HG02973 (cell line): ENCODE data around the gene OR6C2.
"Not testable (repeated sequence)": the region's sequence is repeated elsewhere in the genome, so short reads cannot be mapped to it uniquely, and the experiment has no call there.

ENCODE experiments used
- ATAC-seq: cut with Tn5 transposase; IDR thresholded peaks from one replicate; pipeline ENCODE4 v1.9.1; 2021; ENCODE audit warnings: moderate library complexity; ENCODE audit not compliant: unreplicated experiment

OR6C2 gene

DNA sequence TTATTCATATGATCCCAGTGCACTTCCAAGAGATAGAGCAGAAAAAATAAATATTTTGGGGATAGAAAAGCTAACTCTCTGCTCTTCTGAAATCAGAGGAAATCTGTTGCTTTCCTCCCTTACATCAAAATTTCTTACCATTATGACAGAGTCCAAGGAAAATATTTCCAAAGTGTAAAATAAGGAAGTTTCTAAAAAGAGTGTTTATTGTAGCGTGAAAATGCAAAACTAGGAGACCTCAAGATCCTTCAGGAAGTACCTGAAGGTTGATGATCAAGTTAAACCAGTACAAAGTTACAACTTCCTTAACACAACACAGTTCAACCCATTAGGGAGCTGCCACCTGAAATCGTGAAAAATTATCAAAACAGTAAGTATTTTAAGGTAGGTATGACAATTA is at the start of gene OR6C2:
Gene OR6C2 (plus strand): TSS at position 301 of the 400 bp plus-strand sequence. CDS start 8,138 bp downstream, outside the sequence.
- no peak for ATAC-seq

DNA sequence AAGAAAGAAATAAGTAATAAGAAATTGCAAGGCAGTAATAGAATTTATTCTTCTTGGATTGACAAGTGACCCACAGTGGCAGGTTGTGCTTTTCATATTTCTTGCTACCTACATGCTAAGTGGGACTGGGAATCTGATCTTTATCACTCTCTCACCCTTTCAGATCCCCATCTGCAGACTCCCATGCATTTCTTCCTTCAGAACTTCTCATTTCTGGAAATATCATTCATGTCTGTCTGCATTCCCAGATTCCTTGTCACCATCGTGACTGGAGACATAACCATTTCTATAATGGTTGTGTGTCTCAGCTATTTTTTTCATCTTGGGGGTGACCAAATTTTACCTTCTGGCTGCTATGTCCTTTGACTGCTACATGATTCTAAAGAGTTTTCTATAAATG is 47.5 kb upstream of the OR6C2 start:
- ATAC-seq, result no peak

DNA sequence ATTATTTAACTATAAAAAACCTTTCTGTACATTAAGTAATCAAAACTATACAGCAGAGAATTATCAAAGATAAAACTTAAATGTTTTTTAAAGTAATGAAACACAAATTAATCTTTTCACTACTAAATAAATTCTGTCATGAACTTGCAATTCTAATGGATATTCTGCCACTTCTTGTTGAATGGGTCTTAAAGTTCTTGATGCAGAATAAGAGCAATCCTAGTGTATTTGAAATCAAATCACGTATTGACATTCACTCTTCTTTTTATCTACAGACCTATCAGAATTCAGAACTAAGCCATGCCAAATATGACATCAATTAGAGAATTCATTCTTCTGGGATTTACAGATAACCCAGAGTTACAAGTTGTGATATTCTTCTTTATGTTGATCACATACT is 43.6 kb upstream of the OR6C2 start, which contains the start of gene OR6C65:
Gene OR6C65 (plus strand): TSS at position 301 of the 400 bp plus-strand sequence. CDS start 0 bp downstream, at position 301.
- no peak for ATAC-seq

DNA sequence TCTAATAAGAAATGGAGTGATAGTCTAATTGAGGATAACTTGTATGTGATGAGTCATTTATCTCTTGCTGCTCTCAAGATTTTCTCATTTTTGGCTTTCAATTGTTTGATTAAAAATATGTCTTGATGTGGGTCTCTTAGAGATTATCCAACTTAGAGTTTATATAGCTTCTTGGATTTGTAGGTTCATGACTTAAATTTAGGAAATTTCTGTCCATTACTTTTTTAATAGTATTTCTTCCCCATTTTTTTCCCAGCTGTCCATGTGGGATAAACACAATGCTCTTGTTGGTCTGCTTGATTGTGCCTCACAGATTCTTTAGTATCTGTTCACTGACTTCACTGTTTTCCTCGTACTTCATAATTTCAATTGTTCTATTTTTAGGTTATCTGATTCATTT is 36.0 kb upstream of the OR6C2 start:
- ATAC-seq, result no peak

DNA sequence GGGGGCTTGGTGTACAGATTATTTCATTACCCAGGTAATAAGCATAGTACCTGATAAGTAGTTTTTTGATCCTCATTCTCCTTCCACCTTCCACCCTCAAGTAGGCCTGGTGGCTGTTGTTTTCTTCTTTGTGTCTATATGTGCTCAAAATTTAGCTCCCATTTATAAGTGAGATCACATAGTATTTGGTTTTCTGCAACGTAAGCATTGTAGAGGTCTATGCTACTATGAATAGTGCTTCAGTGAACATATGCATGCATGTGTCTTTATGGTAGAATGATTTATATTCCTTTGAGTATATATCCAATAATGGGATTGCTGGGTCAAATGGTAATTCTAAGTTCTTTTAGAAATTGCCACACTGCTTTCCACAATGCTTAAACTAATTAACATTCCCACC is 34.7 kb upstream of the OR6C2 start:
- not testable (repeated sequence) for ATAC-seq

DNA sequence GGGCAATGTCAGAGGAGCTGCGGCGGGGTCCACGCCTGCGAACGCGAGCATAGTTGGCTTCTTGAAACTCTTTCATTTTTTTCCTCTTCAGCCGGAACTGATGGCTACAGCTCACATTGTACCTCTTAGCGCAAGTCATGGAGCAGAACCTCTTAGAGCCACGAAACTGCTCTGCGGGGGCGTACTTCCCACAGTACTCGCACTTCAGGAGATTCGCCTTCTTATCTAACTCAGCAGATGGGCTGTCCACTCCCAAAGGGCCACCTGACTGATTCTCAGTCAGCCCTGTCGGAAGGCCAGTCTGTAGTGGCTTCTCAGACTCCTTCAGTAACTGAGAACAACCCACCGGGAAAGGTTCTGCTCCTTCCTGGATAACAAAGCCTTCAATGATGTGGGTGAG is 31.7 kb upstream of the OR6C2 start:
- not testable (repeated sequence) for ATAC-seq

DNA sequence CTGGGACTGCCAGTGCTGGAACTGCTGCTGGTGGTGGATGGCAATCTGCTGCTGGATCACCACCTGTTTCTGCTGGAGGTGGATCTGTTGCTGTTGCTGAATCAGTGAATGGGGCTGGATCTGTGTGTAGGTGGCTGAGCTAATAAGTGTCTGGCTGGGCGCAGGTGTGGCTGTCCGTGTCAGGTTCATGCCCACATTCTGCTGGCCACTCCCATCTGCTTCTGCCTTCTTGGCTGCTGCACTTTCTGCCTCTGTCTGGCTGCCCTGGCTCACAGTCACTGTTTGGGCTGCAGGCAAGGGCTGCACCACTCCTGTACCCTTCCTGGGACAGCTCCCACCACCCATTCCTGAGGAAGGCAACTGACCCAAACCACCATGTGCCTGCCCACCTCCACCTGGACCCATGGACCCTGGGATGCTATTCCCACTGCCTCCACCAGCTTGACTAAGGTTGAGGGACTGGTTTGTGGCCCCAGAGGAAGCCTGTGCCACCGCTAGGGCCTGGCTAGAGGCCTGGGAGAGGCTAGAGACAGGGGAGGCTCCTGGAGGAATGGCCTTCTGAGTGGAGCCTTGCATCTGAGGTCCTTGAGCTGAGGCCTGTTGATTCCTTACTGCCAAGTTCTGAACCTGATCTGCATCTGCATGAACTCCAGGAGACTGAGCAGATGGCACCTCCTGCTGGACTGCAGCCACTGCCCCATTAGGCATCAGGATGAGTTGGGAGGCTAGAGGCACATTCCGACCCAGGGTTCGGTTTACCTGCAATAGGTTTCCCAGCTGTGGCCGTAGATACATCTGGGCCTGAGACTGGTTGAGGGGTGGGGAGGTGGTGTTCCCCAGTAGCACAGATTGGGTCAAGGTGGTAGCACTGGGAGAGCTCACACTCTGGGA is 30.1 kb upstream of the OR6C2 start:
- ATAC-seq, result not testable (repeated sequence)

DNA sequence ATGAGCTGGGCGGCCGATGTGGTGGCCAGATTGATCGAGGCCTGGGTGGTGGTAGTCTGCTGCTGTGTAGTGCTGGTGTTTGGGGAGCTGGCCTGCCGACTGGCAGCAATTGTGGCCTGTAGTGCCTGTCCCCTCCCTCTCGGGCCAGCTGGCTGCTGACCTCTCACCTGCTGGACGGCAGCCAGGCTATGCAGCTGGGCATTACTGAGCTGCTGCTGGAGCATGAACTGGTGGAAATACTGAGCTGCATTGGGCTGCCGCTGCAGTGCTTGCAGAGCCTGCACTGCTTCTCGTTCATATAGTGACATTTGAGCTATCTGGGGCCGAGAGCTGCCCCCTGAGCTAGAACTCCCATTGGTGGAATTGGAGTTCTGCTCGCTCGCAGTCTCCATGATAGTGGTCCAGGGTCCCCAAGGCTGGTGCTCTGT is 29.5 kb upstream of the OR6C2 start:
- not testable (repeated sequence) for ATAC-seq

DNA sequence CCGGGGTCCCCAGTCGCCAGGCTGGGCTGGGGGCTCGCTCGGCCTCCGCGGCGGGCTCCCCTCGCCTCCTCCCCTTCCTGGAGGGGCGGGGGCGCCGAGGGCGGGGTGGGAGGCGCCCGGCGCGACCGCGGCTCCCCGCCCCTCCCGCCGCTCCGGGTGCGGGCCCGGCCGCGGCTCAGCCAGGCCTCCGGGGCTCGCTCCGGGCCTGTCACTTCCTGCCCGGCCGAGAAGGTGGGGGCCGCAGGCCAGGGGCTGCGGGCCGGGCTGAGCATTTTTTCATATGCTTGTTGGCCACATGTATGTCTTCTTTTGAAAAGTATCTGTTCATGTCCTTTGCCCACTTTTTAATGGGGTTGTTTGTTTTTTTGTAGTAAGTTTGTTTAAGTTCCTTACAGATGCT is 29.0 kb upstream of the OR6C2 start:
- ATAC-seq, result not testable (repeated sequence)

DNA sequence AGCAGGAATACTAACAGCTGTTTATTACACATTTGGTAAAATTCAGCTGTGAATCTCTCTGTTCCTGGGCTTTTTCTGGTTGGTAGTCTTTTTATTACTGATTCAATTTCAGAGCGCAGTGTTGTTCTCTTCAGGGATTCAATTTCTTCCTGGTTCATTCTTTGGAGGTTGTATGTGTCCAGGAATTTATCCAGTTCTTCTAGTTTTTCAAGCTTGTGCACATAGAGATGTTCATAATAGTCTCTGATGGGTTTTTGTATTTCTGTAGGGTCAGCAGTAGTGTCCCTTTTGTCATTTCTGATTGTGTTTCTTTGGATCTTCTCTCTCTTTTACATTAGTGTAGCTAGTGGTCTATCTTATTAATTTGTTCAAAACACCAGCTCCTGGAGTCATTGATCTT is 26.9 kb upstream of the OR6C2 start:
- ATAC-seq, result no peak

DNA sequence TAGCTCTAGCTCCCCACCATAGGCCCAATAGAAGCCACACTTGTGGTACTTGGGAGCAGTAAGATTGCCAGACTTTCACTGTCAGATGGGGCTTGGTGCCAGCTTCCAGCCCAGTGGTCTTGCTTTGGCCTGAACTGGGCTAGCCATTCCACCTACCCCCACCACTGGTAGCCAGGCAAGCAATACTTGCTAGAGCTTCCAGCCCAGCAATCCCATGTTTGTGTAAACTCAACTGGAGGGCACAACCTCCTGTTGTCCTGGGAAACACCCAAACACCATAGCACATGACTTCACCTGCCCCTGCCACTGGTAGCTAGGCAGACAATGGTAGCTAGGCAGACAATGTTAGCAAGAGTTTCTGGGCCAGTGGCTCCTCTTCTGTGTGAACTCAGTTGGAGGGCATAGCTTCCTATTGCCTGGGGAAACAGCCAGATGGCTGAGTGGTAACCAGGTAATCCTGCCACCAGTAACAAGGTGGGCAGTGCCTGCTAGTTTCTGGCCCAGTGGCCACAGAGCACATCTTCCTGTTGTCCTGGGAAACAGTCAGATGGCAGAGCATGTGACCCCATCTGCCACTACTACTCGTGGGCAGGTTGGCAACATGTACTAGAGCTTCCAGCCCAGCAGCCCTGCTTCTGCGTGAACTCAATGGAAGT is 23.4 kb upstream of the OR6C2 start:
- no peak for ATAC-seq

DNA sequence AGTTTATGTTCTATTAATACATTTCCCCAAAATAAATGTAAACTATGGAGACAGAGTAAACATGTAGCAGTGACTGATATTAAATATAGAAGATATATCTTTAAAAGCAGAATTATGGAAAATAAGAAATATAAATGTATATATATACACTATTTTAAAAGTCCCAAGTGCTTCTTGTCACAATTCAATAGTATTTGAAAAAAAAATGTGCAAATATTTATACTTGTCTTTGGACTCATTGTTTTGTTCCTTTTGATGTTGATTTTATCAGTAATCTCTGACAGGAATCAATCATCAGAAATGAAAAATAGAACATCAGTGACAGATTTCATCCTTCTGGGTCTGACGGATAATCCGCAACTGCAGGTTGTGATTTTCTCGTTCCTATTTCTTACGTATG is 17.9 kb upstream of the OR6C2 start, which contains the start of gene OR6C76:
Gene OR6C76 (plus strand): TSS at position 301 of the 400 bp plus-strand sequence. CDS start 0 bp downstream, at position 301.
- no peak for ATAC-seq

DNA sequence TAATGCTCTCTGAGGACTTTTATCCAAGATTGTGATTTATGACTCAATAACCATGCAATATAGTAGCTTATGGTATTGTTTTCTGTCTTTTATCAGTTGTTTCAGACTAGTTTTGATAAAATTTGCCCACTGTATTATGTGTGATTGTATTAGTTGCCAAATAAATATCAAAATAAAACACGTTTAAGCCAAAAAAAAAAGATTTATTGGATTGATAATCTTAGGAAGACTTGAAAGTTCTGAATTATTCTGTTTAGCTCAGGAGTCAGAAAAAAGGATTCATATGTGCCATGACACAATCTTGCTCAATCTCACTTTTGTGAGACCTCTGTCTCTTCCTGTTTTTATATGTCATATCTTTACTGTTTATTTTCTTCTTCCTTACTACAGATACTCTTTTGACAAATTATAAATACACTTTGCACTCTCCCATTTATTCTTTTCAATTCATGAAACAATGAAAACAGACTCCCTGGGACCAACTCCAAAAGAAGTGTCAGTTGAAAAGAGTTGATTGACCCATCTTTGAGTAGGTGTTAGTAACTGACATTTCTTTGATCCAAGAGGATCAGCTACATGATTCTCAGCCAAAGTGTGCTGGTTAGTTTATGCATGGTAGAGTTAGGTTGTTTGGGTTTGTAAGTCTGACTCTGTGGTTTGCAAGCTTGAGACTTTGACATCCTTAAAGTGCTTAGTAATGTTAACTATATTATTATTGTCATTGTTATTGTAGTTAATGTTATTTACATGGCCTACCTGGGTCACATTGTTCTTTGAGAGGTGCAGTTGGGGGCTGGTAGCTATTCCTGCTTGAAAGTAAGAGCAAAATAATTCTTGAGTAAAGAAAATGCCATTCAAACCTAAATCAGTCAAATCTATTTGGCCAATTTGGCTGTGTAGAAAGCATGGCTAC is 15.3 kb upstream of the OR6C2 start:
- ATAC-seq, result no peak

DNA sequence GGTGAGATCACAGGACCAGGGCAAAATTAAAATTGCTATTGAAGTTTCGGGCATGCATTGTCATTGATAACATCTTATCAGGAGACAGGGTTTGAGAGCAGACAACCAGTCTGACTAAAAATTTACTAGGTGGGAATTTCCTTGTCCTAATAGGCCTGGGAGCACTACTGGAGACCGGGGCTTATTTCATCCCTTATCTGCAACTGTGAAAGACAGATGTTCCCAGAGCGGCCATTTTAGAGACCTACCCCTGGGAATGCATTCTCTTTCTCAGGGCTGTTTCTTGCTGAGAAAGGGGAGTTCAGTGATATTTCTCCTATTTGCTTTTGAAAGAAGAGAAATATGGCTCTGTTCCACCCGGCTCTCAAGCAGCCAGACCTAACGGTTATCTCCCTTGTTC is 2.6 kb upstream of the OR6C2 start:
- ATAC-seq, result not testable (repeated sequence)

DNA sequence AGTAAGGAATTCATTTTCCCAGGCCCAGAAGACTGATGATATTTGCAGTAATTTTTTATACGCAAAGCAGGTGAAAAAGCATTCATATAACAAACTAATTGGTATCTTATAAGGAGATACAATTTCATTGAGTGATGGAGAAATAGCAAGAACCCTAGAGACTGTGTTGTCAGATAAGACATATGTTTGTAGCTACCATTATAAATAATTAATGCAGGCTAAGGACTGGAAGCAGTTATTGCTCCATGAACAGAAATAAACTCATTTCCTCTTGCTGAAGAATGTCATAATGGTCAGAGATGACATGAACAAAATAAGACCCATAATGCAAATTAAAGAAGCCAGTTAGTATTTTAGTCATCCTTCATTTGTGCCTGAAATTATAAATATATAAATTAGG is 1.5 kb downstream of the OR6C2 start:
- ATAC-seq, result no peak

DNA sequence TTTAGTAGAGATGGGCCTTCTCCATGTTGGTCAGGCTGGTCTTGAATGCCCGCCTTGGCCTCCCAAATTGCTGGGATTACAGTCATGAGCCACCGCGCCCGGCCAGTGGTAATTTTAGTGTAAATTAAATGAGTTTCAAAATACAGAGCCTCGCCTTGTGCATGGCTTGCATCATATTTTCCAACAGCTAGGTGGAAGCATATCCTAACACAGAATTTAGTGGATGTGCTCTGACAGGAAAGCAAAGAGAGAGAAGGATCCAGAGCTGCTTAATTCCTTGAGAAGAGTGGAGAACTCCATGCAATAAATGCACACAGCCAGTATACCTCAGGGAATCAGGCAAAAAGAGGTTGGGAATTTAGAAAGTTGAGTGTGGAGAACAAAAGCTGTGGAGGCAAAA is 2.5 kb downstream of the OR6C2 start:
- no peak for ATAC-seq

DNA sequence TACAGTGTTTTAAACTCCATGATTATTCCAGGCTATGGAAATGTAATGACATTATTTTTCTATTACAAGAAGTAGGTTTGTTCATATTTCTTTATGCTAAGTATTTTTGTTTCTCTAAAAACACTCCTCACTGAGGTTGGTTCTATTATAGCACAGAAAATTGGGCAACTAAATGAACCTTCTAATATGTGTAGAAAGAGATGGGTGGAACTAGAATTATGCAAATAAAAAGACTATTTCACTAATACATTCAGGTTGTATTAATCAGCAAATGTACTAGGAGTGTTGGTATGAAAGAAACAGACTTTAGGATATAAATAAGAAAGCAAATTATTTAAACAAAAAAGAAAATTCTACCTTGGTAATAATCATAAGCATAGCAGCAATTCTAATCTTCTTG is 4.9 kb downstream of the OR6C2 start:
- no peak for ATAC-seq

DNA sequence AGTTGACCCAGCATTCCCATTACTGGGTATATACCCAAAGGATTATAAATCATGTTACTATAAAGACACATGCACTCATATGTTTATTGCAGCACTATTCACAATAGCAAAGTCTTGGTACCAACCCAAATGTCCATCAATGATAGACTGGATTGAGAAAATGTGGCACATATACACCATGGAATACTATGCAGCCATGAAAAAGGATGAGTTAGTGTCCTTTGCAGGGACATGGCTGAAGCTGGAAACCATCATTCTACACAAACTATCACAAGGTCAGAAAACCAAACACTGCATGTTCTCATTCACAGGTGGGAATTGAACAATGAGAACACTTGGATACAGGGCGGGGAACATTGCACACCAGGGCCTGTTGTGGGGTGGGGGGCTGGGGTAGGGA is 21.1 kb downstream of the OR6C2 start:
- not testable (repeated sequence) for ATAC-seq

DNA sequence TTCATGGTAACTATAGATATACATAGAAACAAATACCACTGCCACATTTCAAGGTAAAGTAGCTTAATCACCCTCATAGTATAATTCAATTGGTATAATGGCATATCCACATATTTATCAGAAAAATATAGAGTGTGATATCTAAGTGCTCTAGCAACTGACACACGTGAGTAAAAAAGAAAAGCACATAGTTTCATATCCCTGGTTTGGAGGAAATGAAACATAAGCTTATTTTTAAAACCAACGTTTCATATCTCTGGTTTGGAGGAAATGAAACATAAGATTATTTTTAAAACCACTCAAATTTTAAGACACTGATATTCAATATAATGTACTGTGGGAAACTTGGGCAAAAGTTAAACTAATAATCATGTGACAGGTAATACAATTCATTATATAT is 24.0 kb downstream of the OR6C2 start:
- ATAC-seq, result no peak

DNA sequence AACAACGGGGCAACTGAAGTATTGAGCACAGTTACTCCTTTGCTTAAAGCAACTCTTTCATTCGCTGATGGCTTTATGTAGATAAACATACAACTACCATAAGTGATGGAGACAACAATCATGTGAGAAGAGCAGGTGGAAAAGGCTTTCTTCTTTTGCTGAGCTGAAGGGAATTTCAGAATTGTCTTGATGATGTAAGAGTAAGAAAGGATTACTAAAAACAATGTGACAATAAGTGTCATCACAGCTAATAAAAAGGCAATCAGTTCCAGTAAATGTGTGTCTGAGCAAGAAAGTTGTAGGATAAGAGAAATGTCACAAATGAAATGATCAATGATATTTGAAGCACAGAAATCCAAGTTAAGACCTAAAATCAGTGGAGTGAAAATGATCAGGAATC is 25.4 kb downstream of the OR6C2 start:
- ATAC-seq, result no peak
